G401 (cell line): ENCODE measurements around the gene OCA2. TPM values are rescaled to one million over a fixed set of nuclear protein-coding genes. Genes with fewer than 3 reads are reported as not detected.
A peak's percentile ranks its signal among the peaks of the same experiment; 100 is the strongest.

ENCODE experiments used
- DNase-seq: peaks from one replicate; pipeline ENCODE4 v3.0.0-alpha.2; 2015; ENCODE audit warnings: low spot score
- in situ Hi-C: cut with HindIII; loops from 2 replicates; pipeline ENCODE4 v1.10.0; 2016; ENCODE audit warnings: low sequenced_read_pairs, mixed read lengths
- total RNA-seq: library from RNA; depleted of rRNA; stranded (reverse); fragments of >200 nt; shearing (Covaris generic); gene quantifications from 2 replicates; pipeline ENCODE4 v1.2.3, GENCODE V29; 2014

The OCA2 gene
- total RNA-seq, 1 experiment from 2014 or later = 4.1 TPM

- in situ Hi-C loops = no loop called here
- no peak for DNase-seq
Observed at GRCh38 chr15:28033443-28033842, 65.7 kb downstream of the OCA2 start.

GRCh38 chr15:28030801-28031200 lies 68.3 kb downstream of the OCA2 start:
- in situ Hi-C loops = no loop called here
- no peak for DNase-seq

- DNase-seq = no peak
- in situ Hi-C loops = no loop called here
Observed at GRCh38 chr15:28027714-28028076, 71.4 kb downstream of the OCA2 start.

- in situ Hi-C loops = no loop called here
Observed at GRCh38 chr15:28026764-28027713, 72.1 kb downstream of the OCA2 start.

GRCh38 chr15:28026221-28026620 lies 72.9 kb downstream of the OCA2 start:
- DNase-seq = no peak
- in situ Hi-C loops = no loop called here

More at GRCh38 chr15:28026764-28027713, 72.1 kb downstream of the OCA2 start:
- no peak for DNase-seq

GRCh38 chr15:28025413-28025812 lies 73.7 kb downstream of the OCA2 start:
- in situ Hi-C loops = no loop called here
- no peak for DNase-seq

- no peak for DNase-seq
- in situ Hi-C loops = no loop called here
Observed at GRCh38 chr15:28024889-28025250, 74.2 kb downstream of the OCA2 start.

- DNase-seq = no peak
- in situ Hi-C loops = no loop called here
Observed at GRCh38 chr15:28023933-28024888, 74.9 kb downstream of the OCA2 start.

GRCh38 chr15:28023422-28023821 lies 75.7 kb downstream of the OCA2 start:
- in situ Hi-C loops = no loop called here
- DNase-seq = no peak

- in situ Hi-C loops = no loop called here
- DNase-seq = no peak
Observed at GRCh38 chr15:28022961-28023360, 76.2 kb downstream of the OCA2 start.

- no peak for DNase-seq
Observed at GRCh38 chr15:28022181-28022580, 76.9 kb downstream of the OCA2 start.

GRCh38 chr15:28021281-28022039 lies 77.7 kb downstream of the OCA2 start:
- peak; percentile 76 for DNase-seq

More at GRCh38 chr15:28022181-28022580, 76.9 kb downstream of the OCA2 start:
- in situ Hi-C loops = no loop called here

GRCh38 chr15:28020644-28021043 lies 78.5 kb downstream of the OCA2 start:
- in situ Hi-C loops = no loop called here
- DNase-seq = peak; percentile 34

More at GRCh38 chr15:28021281-28022039, 77.7 kb downstream of the OCA2 start:
- in situ Hi-C loops = no loop called here

- DNase-seq = no peak
- in situ Hi-C loops = no loop called here
Observed at GRCh38 chr15:28019594-28020309, 79.4 kb downstream of the OCA2 start.

- no peak for DNase-seq
- in situ Hi-C loops = no loop called here
Observed at GRCh38 chr15:28018291-28019044, 80.6 kb downstream of the OCA2 start.

GRCh38 chr15:28017423-28017924 lies 81.6 kb downstream of the OCA2 start:
- in situ Hi-C loops = no loop called here
- DNase-seq = peak; percentile 56

- no peak for DNase-seq
- in situ Hi-C loops = no loop called here
Observed at GRCh38 chr15:28015855-28016254, 83.3 kb downstream of the OCA2 start.
